IPS DF 6.9 (cell line): ENCODE measurements around the gene TMEM187.

Source experiments
- DNase-seq: peaks from one replicate; pipeline ENCODE4 v3.0.0-alpha.2; 2013; ENCODE audit warnings: low read depth, low spot score
- H3K27ac ChIP-seq: one replicate; pipeline ENCODE4 v1.5.1; 2013; ENCODE audit warnings: low read length, control low read depth
- H3K27me3 ChIP-seq: 2 replicates; pipeline ENCODE4 v1.6.1; 2013; ENCODE audit warnings: mild to moderate bottlenecking, low read length; ENCODE audit not compliant: control insufficient read depth, insufficient read depth
- H3K36me3 ChIP-seq: 2 replicates; pipeline ENCODE4 v1.6.1; 2013; ENCODE audit warnings: low read length; ENCODE audit not compliant: control insufficient read depth, insufficient read depth
- H3K4me1 ChIP-seq: 2 replicates; pipeline ENCODE4 v1.6.1; 2013; ENCODE audit warnings: low read length; ENCODE audit not compliant: control insufficient read depth, insufficient read depth
- H3K4me3 ChIP-seq: 2 replicates; pipeline ENCODE4 v1.5.1; 2013; ENCODE audit warnings: mild to moderate bottlenecking, low read length
- H3K9me3 ChIP-seq: 2 replicates; pipeline ENCODE4 v1.6.1; 2013; ENCODE audit warnings: low read length, inconsistent platforms; ENCODE audit not compliant: control insufficient read depth, insufficient read depth
- WGBS: extraction: QIAGEN DNeasy Blood & Tissue Kit; methylation state at CpG from one replicate; pipeline ENCODE4 v1.1.7; 2013; ENCODE audit warnings: mixed read lengths, missing lambda C conversion rate; ENCODE audit not compliant: insufficient read length, insufficient coverage; 5-methylcytosine and 5-hydroxymethylcytosine counted together

The TMEM187 gene

GRCh38 chrX:154014429-154015380, 42.2 kb downstream of the TMEM187 start:
- H3K36me3 ChIP-seq: peaks cover 7% of the 10 kb centered on the region; the same call in 1 of the 2 replicates
- no peaks in the 10 kb centered on the region for H3K9me3 ChIP-seq
- H3K4me3 ChIP-seq: no peak overlapping the region
- WGBS: no CpG with 5 or more reads among the region's 24 CpGs
- no peak for DNase-seq
- peaks cover 2% of the 10 kb centered on the region for H3K4me1 ChIP-seq
- H3K27me3 ChIP-seq: no peaks in the 10 kb centered on the region
- H3K27ac ChIP-seq: no peak overlapping the region

GRCh38 chrX:154015581-154016264, 43.2 kb downstream of the TMEM187 start:
- DNase-seq: no peak
- Histone ChIP-seq H3K27me3 (no peaks in the 10 kb centered on the region), H3K36me3 (peaks cover 7% of the 10 kb centered on the region; the same call in 1 of the 2 replicates), H3K9me3 (no peaks in the 10 kb centered on the region), H3K27ac (no peak overlapping the region), H3K4me3 (no peak overlapping the region), H3K4me1 (peaks cover 4% of the 10 kb centered on the region)
- no CpG with 5 or more reads among the region's 16 CpGs for WGBS

GRCh38 chrX:154016366-154017076, 44.0 kb downstream of the TMEM187 start:
- H3K4me3 ChIP-seq: no peak overlapping the region
- DNase-seq: no peak
- peaks cover 7% of the 10 kb centered on the region; the same call in 1 of the 2 replicates for H3K36me3 ChIP-seq
- no peak overlapping the region for H3K27ac ChIP-seq
- H3K27me3 ChIP-seq: no peaks in the 10 kb centered on the region
- H3K9me3 ChIP-seq: no peaks in the 10 kb centered on the region
- WGBS: no CpG with 5 or more reads among the region's 24 CpGs
- H3K4me1 ChIP-seq: peaks cover 6% of the 10 kb centered on the region

GRCh38 chrX:154017766-154018517, 45.4 kb downstream of the TMEM187 start:
- Histone ChIP-seq H3K27ac (no peak overlapping the region), H3K9me3 (no peaks in the 10 kb centered on the region), H3K27me3 (no peaks in the 10 kb centered on the region), H3K4me1 (peaks cover 8% of the 10 kb centered on the region), H3K4me3 (no peak overlapping the region), H3K36me3 (peaks cover 7% of the 10 kb centered on the region; the same call in 1 of the 2 replicates)
- no peak for DNase-seq
- WGBS: no CpG with 5 or more reads among the region's 26 CpGs

- WGBS: no CpG with 5 or more reads among the region's 15 CpGs
- Histone ChIP-seq H3K27me3 (no peaks in the 10 kb centered on the region), H3K27ac (no peak overlapping the region), H3K36me3 (peaks cover 7% of the 10 kb centered on the region; the same call in 1 of the 2 replicates), H3K4me1 (peaks cover 8% of the 10 kb centered on the region), H3K4me3 (no peak overlapping the region), H3K9me3 (no peaks in the 10 kb centered on the region)
- DNase-seq: no peak
Measured at GRCh38 chrX:154018518-154019060, 46.0 kb downstream of the TMEM187 start.

GRCh38 chrX:154019061-154019621, 46.6 kb downstream of the TMEM187 start:
- peaks cover 7% of the 10 kb centered on the region; the same call in 1 of the 2 replicates for H3K36me3 ChIP-seq
- DNase-seq: no peak
- peak overlapping the region; percentile 13; the same call in 1 of the 2 replicates for H3K4me3 ChIP-seq
- no peaks in the 10 kb centered on the region for H3K9me3 ChIP-seq
- no peak overlapping the region for H3K27ac ChIP-seq
- no CpG with 5 or more reads among the region's 45 CpGs for WGBS
- peaks cover 8% of the 10 kb centered on the region for H3K4me1 ChIP-seq
- no peaks in the 10 kb centered on the region for H3K27me3 ChIP-seq

GRCh38 chrX:154019633-154020528, 47.3 kb downstream of the TMEM187 start, which contains the start of gene IRAK1:
IRAK1 (minus strand) TSS chrX:154019902; CDS start chrX:154019812, 90 bp downstream.
- peaks cover 8% of the 10 kb centered on the region for H3K4me1 ChIP-seq
- no CpG with 5 or more reads among the region's 99 CpGs for WGBS
- peaks cover 7% of the 10 kb centered on the region; the same call in 1 of the 2 replicates for H3K36me3 ChIP-seq
- DNase-seq: no peak
- no peak within 1 kb of the TSS for H3K27ac ChIP-seq
- H3K9me3 ChIP-seq: no peaks in the 10 kb centered on the region
- H3K27me3 ChIP-seq: no peaks in the 10 kb centered on the region
- peak within 1 kb of the TSS; percentile 23; the same call in 1 of the 2 replicates for H3K4me3 ChIP-seq

GRCh38 chrX:154020536-154021115, 48.1 kb downstream of the TMEM187 start:
- no CpG with 5 or more reads among the region's 9 CpGs for WGBS
- Histone ChIP-seq H3K4me3 (no peak overlapping the region), H3K36me3 (peaks cover 5% of the 10 kb centered on the region; the same call in 1 of the 2 replicates)

More at GRCh38 chrX:154020536-154021115, 48.1 kb downstream of the TMEM187 start:
- DNase-seq: no peak
- peaks cover 5% of the 10 kb centered on the region for H3K4me1 ChIP-seq
- no peak overlapping the region for H3K27ac ChIP-seq
- no peaks in the 10 kb centered on the region for H3K27me3 ChIP-seq
- H3K9me3 ChIP-seq: no peaks in the 10 kb centered on the region
